ENCODE data around the gene SORCS2. TPM values are rescaled to one million over a fixed set of nuclear protein-coding genes. Genes with fewer than 3 reads are reported as not detected.

SORCS2 gene
- total and polyA plus RNA-seq, 2 of the 8 experiments (the other 6 are each of a cell fraction or from before 2014, with no cell fraction given) = 0.36 to 1.8 TPM

DNA sequence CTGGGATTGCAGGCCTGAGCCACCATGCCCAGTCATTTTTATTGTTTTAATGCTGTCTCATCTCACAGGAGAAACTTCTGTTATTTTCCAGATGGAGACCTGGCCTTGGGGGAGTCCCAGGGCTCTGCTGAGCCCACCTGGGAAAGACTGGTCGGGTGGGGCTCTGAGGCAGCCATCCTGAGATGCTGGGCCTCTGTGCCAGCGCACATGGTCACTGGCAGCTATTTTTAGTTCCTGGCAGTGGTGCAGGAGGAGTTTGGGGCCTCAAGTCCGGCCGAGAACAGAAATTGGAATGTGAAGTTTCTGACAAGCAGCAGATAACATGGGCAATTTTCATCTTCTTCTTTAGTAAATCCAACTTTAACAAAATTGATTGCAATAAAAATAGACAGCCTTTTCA is 44.5 kb downstream of the SORCS2 start:
- no peaks in the 10 kb centered on the region for H3K4me1 ChIP-seq (replicated peaks in 1 of 4; ENCODE audit: control insufficient read depth in 3 of 4, insufficient read depth in 4 of 4, low read length in 3 of 4)
- H3K4me2 ChIP-seq (ENCODE audit: insufficient read depth in 1 of 2, low read depth in 2 of 2, low read length in 2 of 2) = no peak overlapping the region
- H3K9ac ChIP-seq (replicated peaks in 1 of 4; ENCODE audit: extremely low read depth in 1 of 4, low read depth in 3 of 4, low read length in 3 of 4) = no peak overlapping the region
- H2BK15ac ChIP-seq (ENCODE audit: low read length) = no peak overlapping the region
- ChIA-PET POLR2A (ENCODE audit: partially characterized antibody) (no interaction called here), CTCF (ENCODE audit: partially characterized antibody) (interaction anchor here (1.3 to 5.9 kb wide), 3 partner anchors 15 to 96 kb away, joined by 3 to 80 read pairs (median 14); no protein-coding TSS in a partner anchor)
- no peak overlapping the region for H3K18ac ChIP-seq (ENCODE audit: extremely low read depth, low read length)
- H4K20me1 ChIP-seq (replicated peaks in 1 of 2; ENCODE audit: control insufficient read depth in 1 of 2, insufficient read depth in 2 of 2, low read length in 2 of 2) = no peaks in the 10 kb centered on the region
- no peak overlapping the region for H2BK120ac ChIP-seq (replicated peaks; ENCODE audit: low read depth, low read length)
- no peak for TF ChIP-seq SUZ12 (IDR thresholded peaks at IDR 0.05; ENCODE audit: low read length)
- no peak for TF ChIP-seq HDAC2 (IDR thresholded peaks at IDR 0.05; ENCODE audit: borderline replicate concordance in 1 of 2, low read depth in 2 of 2, low read length in 2 of 2)
- no peak for TF ChIP-seq CBX8 (IDR thresholded peaks at IDR 0.05; ENCODE audit: borderline replicate concordance, low read depth, low read length)
- no peak for TF ChIP-seq SIN3A (conservative IDR thresholded peaks at IDR 0.05 in 1 of 2, IDR thresholded peaks at IDR 0.05 in 1 of 2; ENCODE audit: low read depth in 1 of 2, low read length in 2 of 2)
- no peak for TF ChIP-seq SAP30 (IDR thresholded peaks at IDR 0.05; ENCODE audit: insufficient read depth, insufficient replicate concordance, low read length)
- TF ChIP-seq SIX5 (IDR thresholded peaks at IDR 0.05; ENCODE audit: low read depth, low read length) = no peak
- TF ChIP-seq BRCA1 (IDR thresholded peaks at IDR 0.05; ENCODE audit: low read depth, low read length) = no peak
- no peak for TF ChIP-seq RAD21 (IDR thresholded peaks at IDR 0.05 in 1 of 2, conservative IDR thresholded peaks at IDR 0.05 in 1 of 2; ENCODE audit: low read depth in 2 of 2, low read length in 2 of 2)
- TF ChIP-seq NANOG (IDR thresholded peaks at IDR 0.05; ENCODE audit: insufficient read depth, low read depth, low read length, poor library complexity, severe bottlenecking) = no peak
- TF ChIP-seq GTF2F1 (IDR thresholded peaks at IDR 0.05; ENCODE audit: borderline replicate concordance, low read depth, low read length) = no peak
- TF ChIP-seq CHD2 (IDR thresholded peaks at IDR 0.05; ENCODE audit: low read length) = no peak
- no peak for TF ChIP-seq TBP (IDR thresholded peaks at IDR 0.05; ENCODE audit: low read depth, low read length)
- TF ChIP-seq FOSL1 (IDR thresholded peaks at IDR 0.05; ENCODE audit: insufficient read depth, low read depth, low read length) = no peak
- no peak overlapping the region for H4K8ac ChIP-seq (ENCODE audit: extremely low read depth, insufficient read depth, low read length)
- no peak overlapping the region for H4K5ac ChIP-seq (ENCODE audit: insufficient read length, low read depth, low read length)
- H2BK20ac ChIP-seq (ENCODE audit: low read length) = no peak overlapping the region
- H3K23me2 ChIP-seq (ENCODE audit: low read depth, low read length) = no peaks in the 10 kb centered on the region
- no peak overlapping the region for H3K4me3 ChIP-seq (ENCODE audit: extremely low read depth in 1 of 4, insufficient read depth in 2 of 4, low read depth in 3 of 4, low read length in 4 of 4)
- H3K9me3 ChIP-seq (ENCODE audit: insufficient read depth in 2 of 2, low read depth in 1 of 2, low read length in 1 of 2) = peaks cover 0 to 5% of the 10 kb centered on the region in 2 experiments; a peak in 1 of 4 replicates
- no peaks in the 10 kb centered on the region for H3K27me3 ChIP-seq (replicated peaks in 1 of 4; ENCODE audit: control insufficient read depth in 3 of 4, extremely low read depth in 1 of 4, insufficient read depth in 3 of 4, low read length in 3 of 4)
- no peak overlapping the region for H2BK12ac ChIP-seq (ENCODE audit: low read depth, low read length)
- no peak overlapping the region for H2BK5ac ChIP-seq (ENCODE audit: low read depth, low read length)
- no peak overlapping the region for H2AFZ ChIP-seq (ENCODE audit: low read length)
- no peak overlapping the region for H3K4ac ChIP-seq (replicated peaks; ENCODE audit: insufficient read length, low read depth, low read length)
- DNase-seq (ENCODE audit: low read depth in 1 of 2, low spot score in 2 of 2) (no peak), FAIRE-seq (no peak)
- H3K23ac ChIP-seq (ENCODE audit: insufficient read length) = no peak overlapping the region
- H3K27ac ChIP-seq (ENCODE audit: low read depth, low read length) = no peak overlapping the region
- H3K36me3 ChIP-seq (ENCODE audit: control insufficient read depth in 2 of 4, insufficient read depth in 4 of 4, low read length in 3 of 4) = no peaks in the 10 kb centered on the region
- WGBS, 2 experiments (ENCODE audit: extremely low coverage in 1 of 2, insufficient coverage in 1 of 2, insufficient read length in 1 of 2, insufficient replicate concordance in 2 of 2, low coverage in 1 of 2, low lambda C conversion rate in 2 of 2, missing lambda C conversion rate in 1 of 2) = 82% methylated on average over 4 of the region's 4 CpGs; no CpG with 5 or more reads in 1 of the 2 experiments
- no peak overlapping the region for H3K56ac ChIP-seq (replicated peaks; ENCODE audit: insufficient read length, low read depth, low read length)
- no peak overlapping the region for H4K91ac ChIP-seq (replicated peaks; ENCODE audit: insufficient read length, low read length)
- no peak overlapping the region for H3K14ac ChIP-seq (ENCODE audit: insufficient read length)
- H3K79me1 ChIP-seq (ENCODE audit: low read depth, low read length) = no peaks in the 10 kb centered on the region
- H2AK5ac ChIP-seq (ENCODE audit: low read depth, low read length) = no peak overlapping the region
- H3K79me2 ChIP-seq (ENCODE audit: control insufficient read depth in 1 of 2, insufficient read depth in 2 of 2, low read length in 2 of 2) = no peaks in the 10 kb centered on the region
